Skeletal muscle tissue (tissue), 4 donors: ENCODE measurements around the gene TRIM44. TPM values are rescaled to one million over a fixed set of nuclear protein-coding genes. Genes with fewer than 3 reads are reported as not detected.
"Not testable (repeated sequence)": the region's sequence is repeated elsewhere in the genome, so short reads cannot be mapped to it uniquely, and the experiment has no call there.

Experiments
- H3K27ac ChIP-seq: one replicate; pipeline ENCODE4 v1.7.0; 2013; ENCODE audit warnings: mild to moderate bottlenecking, low read depth, low read length, inconsistent platforms
- H3K27me3 ChIP-seq, 3 donors: one replicate each; pipeline ENCODE4 v1.7.0; 2013; ENCODE audit warnings: low read length in 3 of 3; ENCODE audit not compliant: control insufficient read depth in 3 of 3, insufficient read depth in 3 of 3
- H3K36me3 ChIP-seq, 3 donors: one replicate each; pipeline ENCODE4 v1.7.0; 2013; ENCODE audit warnings: low read length in 3 of 3; ENCODE audit not compliant: control insufficient read depth in 3 of 3, insufficient read depth in 3 of 3
- H3K4me1 ChIP-seq, 3 donors: one replicate each; pipeline ENCODE4 v1.7.0; 2013; ENCODE audit warnings: low read length in 3 of 3, mild to moderate bottlenecking in 3 of 3; ENCODE audit not compliant: control insufficient read depth in 3 of 3, insufficient read depth in 3 of 3
- H3K4me3 ChIP-seq, 3 donors: one replicate each; pipeline ENCODE4 v1.7.0; 2013; ENCODE audit warnings: low read length in 3 of 3
- H3K9ac ChIP-seq, 3 donors: one replicate each; pipeline ENCODE4 v1.7.0; 2013; ENCODE audit warnings: low read length in 3 of 3, mild to moderate bottlenecking in 3 of 3, moderate library complexity in 2 of 3, low read depth in 1 of 3
- H3K9me3 ChIP-seq, 3 donors: one replicate each; pipeline ENCODE4 v1.7.0; 2013; ENCODE audit warnings: low read length in 3 of 3; ENCODE audit not compliant: control insufficient read depth in 3 of 3
- total RNA-seq: library from RNA; depleted of rRNA; stranded (reverse); fragments of >200 nt; gene quantifications from one replicate; pipeline ENCODE4 v1.2.3, GENCODE V29; 2014
- donor health status: Osteomylitis.

The TRIM44 gene
- total RNA-seq, 1 donor from 2014 or later, result 11.5 TPM

- Histone ChIP-seq H3K27ac (no peak overlapping the region), H3K9ac (no peak overlapping the region), H3K36me3 (no peaks in the 10 kb centered on the region), H3K4me1 (no peaks in the 10 kb centered on the region), H3K4me3 (no peak overlapping the region), H3K9me3 (no peaks in the 10 kb centered on the region), H3K27me3 (no peaks in the 10 kb centered on the region)
Measured at GRCh38 chr11:35852056-35852455, 189.5 kb downstream of the TRIM44 start.

- Histone ChIP-seq H3K4me3 (no peak overlapping the region), H3K27ac (no peak overlapping the region), H3K9me3 (no peaks in the 10 kb centered on the region), H3K9ac (no peak overlapping the region), H3K36me3 (no peaks in the 10 kb centered on the region), H3K27me3 (no peaks in the 10 kb centered on the region), H3K4me1 (no peaks in the 10 kb centered on the region)
Measured at GRCh38 chr11:35853971-35854370, 191.4 kb downstream of the TRIM44 start.

DNA sequence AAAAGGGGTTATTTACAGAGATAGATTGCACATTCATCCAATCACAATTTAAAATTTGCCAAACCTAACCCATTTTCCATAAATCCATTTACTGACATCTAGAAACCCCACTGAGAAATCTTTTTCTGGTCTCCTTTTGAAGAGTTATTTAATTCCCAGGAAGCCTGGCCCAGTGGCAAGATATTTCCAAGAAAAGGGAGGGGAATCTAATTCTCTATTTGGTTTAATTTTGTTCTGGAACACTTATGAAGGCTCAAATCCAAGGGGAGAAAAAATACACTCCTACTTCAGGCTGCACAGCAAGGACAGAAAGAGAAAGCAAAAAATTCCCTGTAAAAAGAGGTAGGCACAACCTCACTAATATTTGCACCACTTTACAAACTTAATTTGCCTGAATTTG is 193.1 kb downstream of the TRIM44 start:
- Histone ChIP-seq H3K9ac (no peak overlapping the region), H3K4me3 (no peak overlapping the region), H3K36me3 (no peaks in the 10 kb centered on the region), H3K27ac (no peak overlapping the region), H3K27me3 (no peaks in the 10 kb centered on the region), H3K4me1 (no peaks in the 10 kb centered on the region), H3K9me3 (no peaks in the 10 kb centered on the region)

DNA sequence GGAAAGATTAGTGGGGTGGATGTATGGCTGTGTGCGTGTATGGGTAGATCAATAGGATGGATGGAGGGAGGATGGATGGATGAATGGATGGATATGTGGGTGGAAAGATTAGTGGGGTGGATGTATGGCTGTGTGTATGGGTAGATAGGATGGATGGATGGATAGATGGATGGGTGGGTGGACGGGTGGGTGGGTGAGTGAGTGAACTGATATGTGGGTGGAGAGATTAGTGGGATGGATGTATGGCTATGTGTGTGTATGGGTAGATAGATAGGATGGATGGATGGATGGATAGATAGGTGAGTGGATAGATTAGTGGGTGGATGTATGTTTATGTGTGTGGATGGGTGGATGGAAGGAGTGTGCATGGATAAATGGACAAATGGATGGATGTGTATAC is 193.7 kb downstream of the TRIM44 start:
- Histone ChIP-seq H3K9me3 (no peaks in the 10 kb centered on the region), H3K27me3 (no peaks in the 10 kb centered on the region), H3K9ac (no peak overlapping the region), H3K27ac (no peak overlapping the region), H3K4me3 (no peak overlapping the region), H3K4me1 (no peaks in the 10 kb centered on the region), H3K36me3 (no peaks in the 10 kb centered on the region)

GRCh38 chr11:35856756-35857155 is 194.2 kb downstream of the TRIM44 start:
- no peaks in the 10 kb centered on the region for H3K36me3 ChIP-seq
- H3K27me3 ChIP-seq, result no peaks in the 10 kb centered on the region
- no peaks in the 10 kb centered on the region for H3K9me3 ChIP-seq
- no peak overlapping the region for H3K27ac ChIP-seq
- no peaks in the 10 kb centered on the region for H3K4me1 ChIP-seq
- no peak overlapping the region for H3K4me3 ChIP-seq
- no peak overlapping the region for H3K9ac ChIP-seq

GRCh38 chr11:35857922-35858321 is 195.3 kb downstream of the TRIM44 start:
- H3K4me3 ChIP-seq, result no peak overlapping the region
- no peak overlapping the region for H3K9ac ChIP-seq
- no peak overlapping the region for H3K27ac ChIP-seq
- H3K36me3 ChIP-seq, result no peaks in the 10 kb centered on the region
- no peaks in the 10 kb centered on the region for H3K4me1 ChIP-seq
- no peaks in the 10 kb centered on the region for H3K27me3 ChIP-seq
- no peaks in the 10 kb centered on the region for H3K9me3 ChIP-seq

DNA sequence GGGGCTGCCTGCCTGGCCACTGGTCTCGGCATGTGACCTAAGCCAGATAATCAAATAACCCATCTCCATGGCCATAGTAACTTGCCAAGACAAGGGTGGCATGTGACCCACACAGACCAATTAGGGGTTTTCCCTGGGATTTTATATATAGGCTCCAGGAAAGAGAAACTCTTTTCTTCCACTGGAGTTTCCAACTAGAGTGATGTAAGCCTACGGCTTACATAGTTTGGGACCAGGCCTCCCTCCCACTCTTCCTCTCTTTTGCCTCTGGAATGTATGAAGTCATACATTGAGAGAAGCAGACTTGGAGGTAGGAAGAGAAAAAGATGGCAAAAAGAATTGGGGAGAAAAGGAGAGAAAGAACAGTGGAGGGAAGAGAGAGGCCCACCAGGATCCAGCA is 196.7 kb downstream of the TRIM44 start:
- no peak overlapping the region for H3K9ac ChIP-seq
- no peaks in the 10 kb centered on the region for H3K36me3 ChIP-seq
- H3K4me3 ChIP-seq, result no peak overlapping the region
- H3K27me3 ChIP-seq, result no peaks in the 10 kb centered on the region
- no peaks in the 10 kb centered on the region for H3K9me3 ChIP-seq
- H3K27ac ChIP-seq, result no peak overlapping the region
- no peaks in the 10 kb centered on the region for H3K4me1 ChIP-seq

- not testable (repeated sequence) for H3K9ac ChIP-seq, H3K36me3 ChIP-seq, H3K4me1 ChIP-seq, H3K27ac ChIP-seq, H3K4me3 ChIP-seq, H3K27me3 ChIP-seq, H3K9me3 ChIP-seq
Measured at GRCh38 chr11:35860194-35860593, 197.6 kb downstream of the TRIM44 start.

DNA sequence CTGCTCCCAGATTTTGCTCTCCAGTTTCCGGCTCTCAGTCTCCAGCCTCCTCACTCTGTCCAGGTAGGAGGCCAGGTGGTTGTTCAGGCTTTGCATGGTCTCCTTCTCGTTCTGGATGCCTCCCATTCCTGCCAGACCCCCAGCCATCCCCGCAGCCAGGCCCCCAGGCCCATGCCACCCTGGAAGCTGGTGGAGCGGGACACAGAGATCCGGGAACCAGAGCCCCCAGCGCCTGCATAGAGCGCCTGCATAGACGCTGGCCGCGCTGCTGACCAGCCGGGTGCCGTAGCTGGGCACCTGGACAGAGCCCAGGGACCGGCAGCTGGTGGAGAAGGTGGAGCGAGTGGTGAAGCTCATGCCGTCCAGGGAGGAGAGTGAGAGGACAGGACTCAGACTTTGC is 198.6 kb downstream of the TRIM44 start:
- Histone ChIP-seq H3K36me3 (no peaks in the 10 kb centered on the region), H3K9me3 (no peaks in the 10 kb centered on the region), H3K4me1 (no peaks in the 10 kb centered on the region), H3K27me3 (no peaks in the 10 kb centered on the region), H3K9ac (no peak overlapping the region), H3K27ac (no peak overlapping the region), H3K4me3 (no peak overlapping the region)

DNA sequence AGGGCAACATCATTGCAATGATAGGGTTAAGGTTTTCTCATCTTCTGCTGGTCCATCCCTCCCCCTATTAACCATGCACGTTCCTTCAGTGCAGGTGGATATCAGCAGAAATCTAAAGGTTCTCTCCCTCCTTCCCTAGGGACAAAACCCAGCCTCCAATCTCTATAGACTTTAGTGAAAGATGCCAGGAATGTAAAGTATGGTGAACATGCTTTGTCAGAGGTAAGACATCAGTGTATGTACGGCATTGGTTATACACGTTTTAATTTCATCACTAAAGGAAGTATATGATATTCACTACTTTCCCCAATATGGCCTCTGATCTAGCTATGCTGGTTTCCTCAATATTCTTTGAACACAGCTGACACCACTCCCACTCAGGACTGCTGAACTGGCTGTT is 200.1 kb downstream of the TRIM44 start:
- H3K27ac ChIP-seq, result no peak overlapping the region

GRCh38 chr11:35864131-35864530 is 201.6 kb downstream of the TRIM44 start:
- H3K36me3 ChIP-seq, result no peaks in the 10 kb centered on the region
- H3K4me1 ChIP-seq, result no peaks in the 10 kb centered on the region
- no peaks in the 10 kb centered on the region for H3K27me3 ChIP-seq
- H3K9ac ChIP-seq, result no peak overlapping the region
- peaks cover 0 to 9% (median 2%) of the 10 kb centered on the region in 3 donors for H3K9me3 ChIP-seq
- no peak overlapping the region for H3K4me3 ChIP-seq
- H3K27ac ChIP-seq, result no peak overlapping the region

More for the DNA sequence above, 200.1 kb downstream of the TRIM44 start:
- Histone ChIP-seq H3K27me3 (no peaks in the 10 kb centered on the region), H3K36me3 (no peaks in the 10 kb centered on the region), H3K4me3 (no peak overlapping the region), H3K9me3 (no peaks in the 10 kb centered on the region), H3K9ac (no peak overlapping the region), H3K4me1 (no peaks in the 10 kb centered on the region)
